Tibial nerve (tissue), 4 donors: ENCODE data around the gene GNAT1. TPM values are rescaled to one million over a fixed set of nuclear protein-coding genes. Genes with fewer than 3 reads are reported as not detected.
A peak's percentile ranks its signal among the peaks of the same experiment; 100 is the strongest.

Experiments used
- DNase-seq, 2 donors: peaks; one replicate each; pipeline ENCODE4 v3.0.0-alpha.2; 2019; ENCODE audit warnings: low spot score in 2 of 2
- H3K27ac ChIP-seq, 4 donors: fragments of 200-600 bp; sonication (generic) in 3 of 4; one replicate each; pipeline ENCODE4 v1.5.1; 2017 to 2019; ENCODE audit warnings: mild to moderate bottlenecking in 1 of 4
- H3K27me3 ChIP-seq, 2 donors: fragments of 200-600 bp; sonication (generic) in 1 of 2; one replicate each; pipeline versions ENCODE4 v1.5.1 to v1.6.0; 2017 to 2019
- H3K36me3 ChIP-seq, 3 donors: fragments of 200-600 bp; sonication (generic); one replicate each; pipeline ENCODE4 v1.5.1; 2018 to 2019
- H3K4me1 ChIP-seq, 4 donors: fragments of 200-600 bp; sonication (generic) in 3 of 4; one replicate each; pipeline ENCODE4 v1.5.1; 2017 to 2019
- H3K4me3 ChIP-seq, 4 donors: fragments of 200-600 bp; sonication (generic) in 3 of 4; one replicate each; pipeline ENCODE4 v1.5.1; 2017 to 2019; ENCODE audit warnings: mild to moderate bottlenecking in 1 of 4, moderate library complexity in 1 of 4
- H3K9me3 ChIP-seq, 4 donors: fragments of 200-600 bp; sonication (generic) in 3 of 4; one replicate each; pipeline ENCODE4 v1.5.1; 2017 to 2019
- EP300 ChIP-seq, 2 donors: sonication (generic); formaldehyde crosslinking; IDR thresholded peaks; one replicate each; pipeline ENCODE4 v1.6.1; 2017; ENCODE audit warnings: antibody characterized with exemption in 2 of 2, mild to moderate bottlenecking in 1 of 2
- POLR2A ChIP-seq, 2 donors: fragments of 450-650 bp; IDR thresholded peaks; one replicate each; pipeline ENCODE4 v1.6.1; 2017; ENCODE audit warnings: antibody characterized with exemption in 2 of 2, mild to moderate bottlenecking in 2 of 2, moderate library complexity in 2 of 2
- WGBS, 2 donors: methylation state at CpG; one replicate each; pipeline ENCODE4 v1.1.5; 2018; 5-methylcytosine and 5-hydroxymethylcytosine counted together
- total RNA-seq, 4 donors: library from RNA; depleted of rRNA; stranded (reverse); fragments of >200 nt; gene quantifications; one replicate each; pipeline ENCODE4 v1.1.0, GENCODE V29; 2016
- TF ChIP-seq, protein P1 (sequence below), 5 experiments: fragments of 200-600 bp in 3 of 5; fragments of 450-650 bp in 2 of 5; sonication (generic) in 3 of 5; IDR thresholded peaks; one replicate each; pipeline ENCODE4 v1.5.1; 2016 to 2019; ENCODE audit warnings: antibody characterized with exemption in 5 of 5, mild to moderate bottlenecking in 3 of 5, moderate library complexity in 2 of 5

GNAT1 gene
- total RNA-seq, 4 donors from 2014 or later: not detected

DNA sequence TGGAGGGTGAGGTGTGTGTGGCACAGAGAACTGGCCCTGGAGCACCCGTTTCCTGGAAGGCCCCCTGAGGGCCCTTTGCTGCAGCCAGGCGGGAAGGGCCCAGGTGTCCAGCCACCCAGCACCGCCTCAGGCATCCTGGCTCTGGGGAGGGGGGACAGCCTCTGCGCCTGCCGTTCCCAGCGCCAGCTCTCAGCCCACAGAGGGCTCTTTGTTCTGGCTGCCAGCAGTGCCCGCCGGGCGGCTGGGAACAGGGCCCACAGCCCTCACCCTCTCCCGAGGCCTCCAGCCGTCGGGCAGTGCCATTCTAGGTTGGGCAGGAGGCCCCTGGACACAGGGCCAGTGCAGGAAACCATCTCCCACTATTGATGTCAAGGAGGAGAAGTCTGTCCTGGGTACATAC is 22.0 kb downstream of the GNAT1 start:
- H3K9me3 ChIP-seq: no peaks in the 10 kb centered on the region
- H3K27me3 ChIP-seq: no peaks in the 10 kb centered on the region
- peaks cover 0 to 3% (median 0%) of the 10 kb centered on the region in 3 donors for H3K36me3 ChIP-seq
- DNase-seq: no peak
- no peak overlapping the region for H3K4me3 ChIP-seq
- H3K4me1 ChIP-seq: peaks cover 0 to 31% (median 9%) of the 10 kb centered on the region in 4 donors
- WGBS, 2 donors: 35 to 62% methylated on average over 9 to 12 of the region's 12 CpGs
- peak overlapping the region in 3 of 4 donors; percentile 29 to 80 (median 75) for H3K27ac ChIP-seq
- TF ChIP-seq EP300 (IDR thresholded peaks at IDR 0.05) (peak in 1 of 2 donors; percentile 24), POLR2A (IDR thresholded peaks at IDR 0.05) (no peak)
- TF ChIP-seq, protein P1, sequence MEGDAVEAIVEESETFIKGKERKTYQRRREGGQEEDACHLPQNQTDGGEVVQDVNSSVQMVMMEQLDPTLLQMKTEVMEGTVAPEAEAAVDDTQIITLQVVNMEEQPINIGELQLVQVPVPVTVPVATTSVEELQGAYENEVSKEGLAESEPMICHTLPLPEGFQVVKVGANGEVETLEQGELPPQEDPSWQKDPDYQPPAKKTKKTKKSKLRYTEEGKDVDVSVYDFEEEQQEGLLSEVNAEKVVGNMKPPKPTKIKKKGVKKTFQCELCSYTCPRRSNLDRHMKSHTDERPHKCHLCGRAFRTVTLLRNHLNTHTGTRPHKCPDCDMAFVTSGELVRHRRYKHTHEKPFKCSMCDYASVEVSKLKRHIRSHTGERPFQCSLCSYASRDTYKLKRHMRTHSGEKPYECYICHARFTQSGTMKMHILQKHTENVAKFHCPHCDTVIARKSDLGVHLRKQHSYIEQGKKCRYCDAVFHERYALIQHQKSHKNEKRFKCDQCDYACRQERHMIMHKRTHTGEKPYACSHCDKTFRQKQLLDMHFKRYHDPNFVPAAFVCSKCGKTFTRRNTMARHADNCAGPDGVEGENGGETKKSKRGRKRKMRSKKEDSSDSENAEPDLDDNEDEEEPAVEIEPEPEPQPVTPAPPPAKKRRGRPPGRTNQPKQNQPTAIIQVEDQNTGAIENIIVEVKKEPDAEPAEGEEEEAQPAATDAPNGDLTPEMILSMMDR (IDR thresholded peaks at IDR 0.05): no peak

DNA sequence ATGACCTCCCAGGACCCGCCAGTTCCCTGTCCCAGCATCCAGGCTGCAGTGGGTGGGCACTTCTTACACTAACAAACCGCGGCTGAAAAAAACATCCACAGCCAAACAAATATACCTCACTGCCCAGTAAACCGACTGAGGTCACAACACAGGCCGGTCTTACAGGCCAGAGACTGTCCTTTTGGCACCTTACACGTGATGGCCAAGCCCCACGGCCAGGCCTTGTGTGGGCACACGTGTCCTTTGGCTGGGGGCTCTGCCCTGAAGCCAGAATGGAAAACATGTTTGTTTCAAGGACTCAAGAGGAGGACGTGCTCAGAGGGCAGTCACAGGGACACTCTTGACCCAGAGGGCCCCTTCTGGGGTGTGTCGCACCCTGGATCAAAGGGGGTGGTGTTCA is 23.4 kb downstream of the GNAT1 start:
- peaks cover 0 to 8% (median 0%) of the 10 kb centered on the region in 3 donors for H3K36me3 ChIP-seq
- H3K27ac ChIP-seq: peak overlapping the region in 1 of 4 donors; percentile 44
- WGBS, 2 donors: 58 to 68% methylated on average over 10 of the region's 10 CpGs

DNA sequence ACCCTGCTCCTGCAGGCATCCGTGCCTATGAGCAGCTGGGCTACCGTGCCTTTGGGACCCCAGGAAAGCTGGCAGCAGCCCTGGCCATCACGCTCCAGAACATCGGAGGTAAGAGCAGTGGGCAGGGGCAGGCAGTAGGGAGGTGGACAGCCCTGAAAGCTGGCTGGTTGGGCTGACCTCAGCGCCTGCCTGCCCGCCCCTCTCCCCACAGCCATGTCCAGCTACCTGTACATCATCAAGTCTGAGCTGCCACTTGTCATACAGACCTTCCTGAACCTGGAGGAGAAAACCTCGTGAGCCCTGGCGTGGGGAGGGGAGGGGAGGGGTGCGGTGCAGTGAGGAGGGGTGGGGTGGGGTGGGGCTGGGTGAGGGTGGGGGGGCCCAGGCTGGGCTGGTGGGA is 24.1 kb downstream of the GNAT1 start:
- DNase-seq: no peak
- Histone ChIP-seq H3K4me1 (peaks cover 0 to 37% (median 9%) of the 10 kb centered on the region in 4 donors), H3K9me3 (no peaks in the 10 kb centered on the region), H3K36me3 (peaks cover 0 to 8% (median 0%) of the 10 kb centered on the region in 3 donors), H3K4me3 (no peak overlapping the region), H3K27ac (peak overlapping the region in 1 of 4 donors; percentile 38), H3K27me3 (no peaks in the 10 kb centered on the region)
- TF ChIP-seq POLR2A (IDR thresholded peaks at IDR 0.05) (no peak), EP300 (IDR thresholded peaks at IDR 0.05) (no peak)
- TF ChIP-seq, protein P1 (IDR thresholded peaks at IDR 0.05): no peak
- 70 to 80% methylated on average over 5 to 9 of the region's 9 CpGs for WGBS, 2 donors

More for the DNA sequence above, 23.4 kb downstream of the GNAT1 start:
- H3K27me3 ChIP-seq: no peaks in the 10 kb centered on the region
- H3K4me3 ChIP-seq: no peak overlapping the region
- no peaks in the 10 kb centered on the region for H3K9me3 ChIP-seq
- DNase-seq: no peak
- peaks cover 0 to 31% (median 9%) of the 10 kb centered on the region in 4 donors for H3K4me1 ChIP-seq
- TF ChIP-seq EP300 (IDR thresholded peaks at IDR 0.05) (no peak), POLR2A (IDR thresholded peaks at IDR 0.05) (no peak)
- TF ChIP-seq, protein P1 (IDR thresholded peaks at IDR 0.05): no peak

DNA sequence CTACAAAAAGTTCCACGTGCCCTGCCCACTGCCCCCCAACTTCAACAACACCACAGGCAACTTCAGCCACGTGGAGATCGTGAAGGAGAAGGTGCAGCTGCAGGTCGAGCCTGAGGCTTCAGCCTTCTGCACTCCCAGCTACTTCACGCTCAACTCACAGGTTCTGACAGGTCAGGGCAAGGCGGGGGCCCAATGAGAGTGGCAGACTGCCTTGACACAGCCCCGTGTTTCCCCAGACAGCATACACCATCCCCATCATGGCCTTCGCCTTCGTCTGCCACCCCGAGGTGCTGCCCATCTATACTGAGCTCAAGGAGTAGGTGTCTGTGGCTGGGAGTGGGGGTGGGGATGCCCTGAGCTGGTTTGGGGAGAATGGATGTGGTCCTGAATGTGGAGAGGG is 26.3 kb downstream of the GNAT1 start:
- no peak for TF ChIP-seq POLR2A (IDR thresholded peaks at IDR 0.05)
- TF ChIP-seq, protein P1 (IDR thresholded peaks at IDR 0.05): no peak
- TF ChIP-seq EP300 (IDR thresholded peaks at IDR 0.05): no peak
- WGBS, 2 donors: 76 to 84% methylated on average over 10 of the region's 10 CpGs
- DNase-seq: no peak

DNA sequence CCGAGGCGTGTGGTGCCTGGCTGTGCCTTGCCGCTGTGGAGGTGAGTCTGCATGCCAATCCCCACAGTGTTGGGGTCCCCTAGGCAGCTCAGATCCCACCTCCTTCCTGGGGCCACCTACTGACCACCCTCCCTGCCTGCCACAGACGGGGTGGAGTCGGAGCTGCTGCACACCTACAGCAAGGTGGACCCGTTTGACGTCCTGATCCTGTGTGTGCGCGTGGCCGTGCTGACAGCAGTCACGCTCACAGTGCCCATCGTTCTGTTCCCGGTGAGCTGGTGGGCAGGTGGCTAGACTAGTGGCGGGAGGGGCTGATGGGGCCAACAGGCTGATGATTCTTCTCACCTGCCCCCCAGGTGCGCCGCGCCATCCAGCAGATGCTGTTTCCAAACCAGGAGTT is 27.0 kb downstream of the GNAT1 start:
- DNase-seq: no peak
- H3K4me3 ChIP-seq: no peak overlapping the region
- no peaks in the 10 kb centered on the region for H3K27me3 ChIP-seq
- no peaks in the 10 kb centered on the region for H3K9me3 ChIP-seq
- TF ChIP-seq, protein P1 (IDR thresholded peaks at IDR 0.05): no peak
- TF ChIP-seq EP300 (IDR thresholded peaks at IDR 0.05) (no peak), POLR2A (IDR thresholded peaks at IDR 0.05) (no peak)
- H3K4me1 ChIP-seq: peaks cover 0 to 21% (median 2%) of the 10 kb centered on the region in 4 donors
- peaks cover 0 to 8% (median 0%) of the 10 kb centered on the region in 3 donors for H3K36me3 ChIP-seq
- no peak overlapping the region for H3K27ac ChIP-seq
- 94 to 95% methylated on average over 11 to 15 of the region's 17 CpGs for WGBS, 2 donors

More for the DNA sequence above, 26.3 kb downstream of the GNAT1 start:
- Histone ChIP-seq H3K36me3 (peaks cover 0 to 8% (median 0%) of the 10 kb centered on the region in 3 donors), H3K4me3 (no peak overlapping the region), H3K9me3 (no peaks in the 10 kb centered on the region), H3K27me3 (no peaks in the 10 kb centered on the region), H3K4me1 (peaks cover 0 to 29% (median 5%) of the 10 kb centered on the region in 4 donors), H3K27ac (no peak overlapping the region)
